ENCODE measurements around the gene TRAFD1.

DNA sequence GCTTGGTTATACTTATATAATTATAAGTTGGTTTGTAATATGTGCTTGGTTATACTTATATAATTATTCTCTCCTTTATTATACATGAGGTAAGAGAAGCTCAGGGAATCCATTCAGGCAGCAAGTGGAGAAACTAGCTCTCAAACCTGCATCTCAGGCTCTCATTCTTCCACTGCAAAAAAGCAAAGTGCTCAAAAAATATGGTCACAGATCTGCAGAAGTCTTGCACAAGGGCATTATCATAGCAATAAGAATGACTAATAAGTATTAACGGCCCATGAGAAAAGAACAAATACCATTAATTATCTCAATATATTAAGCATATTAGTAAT is 476 bp upstream of the TRAFD1 start:
- TF ChIP-seq BHLHE40 (IDR thresholded peaks at IDR 0.05; ENCODE audit: borderline replicate concordance) (no peak), ELF4 (IDR thresholded peaks at IDR 0.05) (no peak), ZNF384 (IDR thresholded peaks at IDR 0.05) (no peak), LEF1 (IDR thresholded peaks at IDR 0.05; ENCODE audit: borderline replicate concordance) (no peak), TARDBP (IDR thresholded peaks at IDR 0.05) (no peak), FOXA1 (IDR thresholded peaks at IDR 0.05) (no peak), FOXK2 (IDR thresholded peaks at IDR 0.05) (no peak), HDGF (IDR thresholded peaks at IDR 0.05; ENCODE audit: borderline replicate concordance) (no peak), FOXM1 (IDR thresholded peaks at IDR 0.05; ENCODE audit: borderline replicate concordance) (no peak), SUZ12 (IDR thresholded peaks at IDR 0.05) (no peak), NFRKB (IDR thresholded peaks at IDR 0.05) (no peak), ARNT (IDR thresholded peaks at IDR 0.05) (no peak), PKNOX1 (IDR thresholded peaks at IDR 0.05) (no peak), SP1 (IDR thresholded peaks at IDR 0.05) (no peak)

Data from HEK293T (cell line).